D341Med (cell line): ENCODE results near the gene SUSD6.
"Not testable (repeated sequence)": the region's sequence is repeated elsewhere in the genome, so short reads cannot be mapped to it uniquely, and the experiment has no call there.

Experiments
- DNase-seq: peaks from one replicate; pipeline ENCODE4 v3.0.0; 2012; ENCODE audit warnings: low spot score

Gene SUSD6

GRCh38 chr14:69620981-69621380 lies 9.6 kb downstream of the SUSD6 start:
- no peak for DNase-seq

- DNase-seq = no peak
Observed at GRCh38 chr14:69624136-69624535, 12.7 kb downstream of the SUSD6 start.

GRCh38 chr14:69625299-69626131 lies 14.1 kb downstream of the SUSD6 start:
- no peak for DNase-seq

- DNase-seq = no peak
Observed at GRCh38 chr14:69626132-69626500, 14.7 kb downstream of the SUSD6 start.

GRCh38 chr14:69629225-69630127 lies 18.1 kb downstream of the SUSD6 start:
- DNase-seq = no peak

- no peak for DNase-seq
Observed at GRCh38 chr14:69630360-69630759, 19.0 kb downstream of the SUSD6 start.

- DNase-seq = no peak
Observed at GRCh38 chr14:69631509-69631908, 20.1 kb downstream of the SUSD6 start.

- DNase-seq = no peak
Observed at GRCh38 chr14:69632164-69632563, 20.8 kb downstream of the SUSD6 start.

GRCh38 chr14:69632593-69633151 lies 21.3 kb downstream of the SUSD6 start:
- no peak for DNase-seq

GRCh38 chr14:69633238-69633637 lies 21.8 kb downstream of the SUSD6 start:
- no peak for DNase-seq

GRCh38 chr14:69635981-69636639 lies 24.7 kb downstream of the SUSD6 start:
- DNase-seq = no peak

- DNase-seq = no peak
Observed at GRCh38 chr14:69636718-69637480, 25.5 kb downstream of the SUSD6 start.

- no peak for DNase-seq
Observed at GRCh38 chr14:69637503-69638031, 26.2 kb downstream of the SUSD6 start.

- no peak for DNase-seq
Observed at GRCh38 chr14:69640931-69641330, 29.5 kb downstream of the SUSD6 start.

GRCh38 chr14:69642212-69642793 lies 30.9 kb downstream of the SUSD6 start:
- not testable (repeated sequence) for DNase-seq

GRCh38 chr14:69643430-69644200 lies 32.2 kb downstream of the SUSD6 start:
- DNase-seq = no peak

- no peak for DNase-seq
Observed at GRCh38 chr14:69644814-69645213, 33.4 kb downstream of the SUSD6 start.

GRCh38 chr14:69647213-69647612 lies 35.8 kb downstream of the SUSD6 start:
- DNase-seq = no peak

- not testable (repeated sequence) for DNase-seq
Observed at GRCh38 chr14:69647642-69648041, 36.2 kb downstream of the SUSD6 start.
